Measurements from ENCODE around the gene C6orf163. TPM values are rescaled to one million over a fixed set of nuclear protein-coding genes. Genes with fewer than 3 reads are reported as not detected.

The C6orf163 gene
- total and polyA plus RNA-seq, 2 of the 13 experiments (the other 11 are each of a cell fraction or from before 2014, with no cell fraction given) = 0.62 to 1.8 TPM

DNA sequence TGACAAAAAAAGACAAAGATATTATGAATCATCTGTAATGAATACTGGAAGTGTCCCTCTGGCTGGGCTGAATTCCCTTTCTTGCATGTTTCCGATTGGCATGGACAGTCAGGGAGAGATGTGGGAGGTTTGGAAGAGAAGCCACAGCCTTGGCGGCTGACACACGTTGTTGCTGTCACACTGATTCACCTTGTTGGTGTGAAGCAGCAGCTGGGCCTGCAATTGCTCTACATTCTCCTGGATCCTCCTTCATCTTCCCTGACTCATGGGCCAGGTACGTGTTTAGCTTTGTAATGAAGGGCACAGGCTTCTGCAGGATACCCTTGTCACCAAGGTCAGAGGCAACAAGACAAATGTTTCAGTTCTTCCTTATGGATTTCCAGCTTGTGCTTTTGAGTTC lies 35.6 kb upstream of the C6orf163 start:
- H3K27ac ChIP-seq (ENCODE audit: extremely low read length, insufficient read depth, low read length) = no peak overlapping the region
- FAIRE-seq (no peak), DNase-seq (ENCODE audit: low spot score) (no peak), ATAC-seq (no peak)
- H3K27me3 ChIP-seq (ENCODE audit: control insufficient read depth in 1 of 2, insufficient read depth in 2 of 2, low read length in 2 of 2) = no peaks in the 10 kb centered on the region; a peak in 1 of 5 replicates
- H3K36me3 ChIP-seq (replicated peaks in 1 of 2; ENCODE audit: control insufficient read depth in 1 of 2, insufficient read depth in 2 of 2, low read length in 2 of 2) = no peaks in the 10 kb centered on the region
- in situ Hi-C loops (cut with HindIII; ENCODE audit: extremely low pct_ligation_motif_present, low pct_unique_long_range_greater_than_20kb) = no loop called here
- POLR2A ChIA-PET = no interaction called here
- no peaks in the 10 kb centered on the region for H3K79me2 ChIP-seq (ENCODE audit: insufficient read depth, low read length)
- no peak overlapping the region for H3K4me2 ChIP-seq (ENCODE audit: low read depth, low read length)
- H3K4me1 ChIP-seq (ENCODE audit: insufficient read depth, low read length) = no peaks in the 10 kb centered on the region
- no peak overlapping the region for H2AFZ ChIP-seq (ENCODE audit: low read length)
- no TSS peak for BruUV-seq (replicated peaks)
- no peaks in the 10 kb centered on the region for H4K20me1 ChIP-seq (ENCODE audit: insufficient read depth, low read length)
- no peak overlapping the region for H3K4me3 ChIP-seq (replicated peaks in 1 of 3; ENCODE audit: insufficient read depth in 1 of 3, low read depth in 2 of 3, low read length in 3 of 3)
- CTCF ChIA-PET (ENCODE audit: low intra/inter-chr PET ratio, low total read pairs) = no interaction called here
- 47% methylated on average over 4 of the region's 4 CpGs for whole genome bisulfite sequencing (ENCODE audit: low lambda C conversion rate)
- no peaks in the 10 kb centered on the region for H3K9me3 ChIP-seq (ENCODE audit: low read length)
- intact Hi-C loops (cut with micrococcal nuclease; ENCODE audit: unreplicated experiment) = no loop called here
- no peak overlapping the region for H3K9ac ChIP-seq (ENCODE audit: insufficient read depth, low read depth, low read length)
- TF ChIP-seq PBX3 (CRISPR knock-in tag; IDR thresholded peaks at IDR 0.05; ENCODE audit: borderline replicate concordance) (no peak), JARID2 (CRISPR knock-in tag; IDR thresholded peaks at IDR 0.05; ENCODE audit: insufficient replicate concordance) (no peak)

- no TSS peak for BruUV-seq (replicated peaks)
- Histone ChIP-seq H3K9ac (ENCODE audit: insufficient read depth, low read depth, low read length) (no peak overlapping the region), H3K4me3 (replicated peaks in 1 of 3; ENCODE audit: insufficient read depth in 1 of 3, low read depth in 2 of 3, low read length in 3 of 3) (no peak overlapping the region), H2AFZ (ENCODE audit: low read length) (no peak overlapping the region), H3K79me2 (ENCODE audit: insufficient read depth, low read length) (no peaks in the 10 kb centered on the region), H3K27ac (ENCODE audit: extremely low read length, insufficient read depth, low read length) (no peak overlapping the region), H3K4me2 (ENCODE audit: low read depth, low read length) (no peak overlapping the region), H3K4me1 (ENCODE audit: insufficient read depth, low read length) (no peaks in the 10 kb centered on the region), H3K9me3 (ENCODE audit: low read length) (no peaks in the 10 kb centered on the region), H3K36me3 (replicated peaks in 1 of 2; ENCODE audit: control insufficient read depth in 1 of 2, insufficient read depth in 2 of 2, low read length in 2 of 2) (no peaks in the 10 kb centered on the region), H3K27me3 (ENCODE audit: control insufficient read depth in 1 of 2, insufficient read depth in 2 of 2, low read length in 2 of 2) (no peaks in the 10 kb centered on the region; a peak in 1 of 5 replicates), H4K20me1 (ENCODE audit: insufficient read depth, low read length) (no peaks in the 10 kb centered on the region)
- no peak for ATAC-seq
- in situ Hi-C loops (cut with HindIII; ENCODE audit: extremely low pct_ligation_motif_present, low pct_unique_long_range_greater_than_20kb) (no loop called here), intact Hi-C loops (cut with micrococcal nuclease; ENCODE audit: unreplicated experiment) (no loop called here)
- CTCF ChIA-PET (ENCODE audit: low intra/inter-chr PET ratio, low total read pairs) = no interaction called here
- 3% methylated on average over 1 of the region's 1 CpG for WGBS (ENCODE audit: low lambda C conversion rate)
- no peak for FAIRE-seq
- POLR2A ChIA-PET = no interaction called here
- TF ChIP-seq ZNF224 (CRISPR knock-in tag; IDR thresholded peaks at IDR 0.05) = no peak
- TF ChIP-seq, protein P1, sequence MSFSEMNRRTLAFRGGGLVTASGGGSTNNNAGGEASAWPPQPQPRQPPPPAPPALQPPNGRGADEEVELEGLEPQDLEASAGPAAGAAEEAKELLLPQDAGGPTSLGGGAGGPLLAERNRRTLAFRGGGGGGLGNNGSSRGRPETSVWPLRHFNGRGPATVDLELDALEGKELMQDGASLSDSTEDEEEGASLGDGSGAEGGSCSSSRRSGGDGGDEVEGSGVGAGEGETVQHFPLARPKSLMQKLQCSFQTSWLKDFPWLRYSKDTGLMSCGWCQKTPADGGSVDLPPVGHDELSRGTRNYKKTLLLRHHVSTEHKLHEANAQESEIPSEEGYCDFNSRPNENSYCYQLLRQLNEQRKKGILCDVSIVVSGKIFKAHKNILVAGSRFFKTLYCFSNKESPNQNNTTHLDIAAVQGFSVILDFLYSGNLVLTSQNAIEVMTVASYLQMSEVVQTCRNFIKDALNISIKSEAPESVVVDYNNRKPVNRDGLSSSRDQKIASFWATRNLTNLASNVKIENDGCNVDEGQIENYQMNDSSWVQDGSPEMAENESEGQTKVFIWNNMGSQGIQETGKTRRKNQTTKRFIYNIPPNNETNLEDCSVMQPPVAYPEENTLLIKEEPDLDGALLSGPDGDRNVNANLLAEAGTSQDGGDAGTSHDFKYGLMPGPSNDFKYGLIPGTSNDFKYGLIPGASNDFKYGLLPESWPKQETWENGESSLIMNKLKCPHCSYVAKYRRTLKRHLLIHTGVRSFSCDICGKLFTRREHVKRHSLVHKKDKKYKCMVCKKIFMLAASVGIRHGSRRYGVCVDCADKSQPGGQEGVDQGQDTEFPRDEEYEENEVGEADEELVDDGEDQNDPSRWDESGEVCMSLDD (CRISPR knock-in tag; IDR thresholded peaks at IDR 0.05; ENCODE audit: borderline replicate concordance) = no peak
- TF ChIP-seq HNRNPL (IDR thresholded peaks at IDR 0.05; ENCODE audit: low read depth, low read length) = no peak
- TF ChIP-seq ZNF550 (CRISPR knock-in tag; IDR thresholded peaks at IDR 0.05; ENCODE audit: borderline replicate concordance) = no peak
- no peak for TF ChIP-seq KLF13 (CRISPR knock-in tag; IDR thresholded peaks at IDR 0.05)
- TF ChIP-seq SOX13 (IDR thresholded peaks at IDR 0.05) = no peak
- no peak for TF ChIP-seq SOX13 (CRISPR knock-in tag; conservative IDR thresholded peaks at IDR 0.05 in 1 of 2, IDR thresholded peaks at IDR 0.05 in 1 of 2)
- no peak for TF ChIP-seq GABPB1 (CRISPR knock-in tag; IDR thresholded peaks at IDR 0.05)
- no peak for TF ChIP-seq ZNF652 (CRISPR knock-in tag; IDR thresholded peaks at IDR 0.05; ENCODE audit: borderline replicate concordance, low read depth)
- TF ChIP-seq TRIM24 (CRISPR knock-in tag; IDR thresholded peaks at IDR 0.05) = no peak
- TF ChIP-seq ZNF7 (CRISPR knock-in tag; IDR thresholded peaks at IDR 0.05) = no peak
- no peak for TF ChIP-seq HIVEP1 (CRISPR knock-in tag; IDR thresholded peaks at IDR 0.05)
- TF ChIP-seq, protein P2, sequence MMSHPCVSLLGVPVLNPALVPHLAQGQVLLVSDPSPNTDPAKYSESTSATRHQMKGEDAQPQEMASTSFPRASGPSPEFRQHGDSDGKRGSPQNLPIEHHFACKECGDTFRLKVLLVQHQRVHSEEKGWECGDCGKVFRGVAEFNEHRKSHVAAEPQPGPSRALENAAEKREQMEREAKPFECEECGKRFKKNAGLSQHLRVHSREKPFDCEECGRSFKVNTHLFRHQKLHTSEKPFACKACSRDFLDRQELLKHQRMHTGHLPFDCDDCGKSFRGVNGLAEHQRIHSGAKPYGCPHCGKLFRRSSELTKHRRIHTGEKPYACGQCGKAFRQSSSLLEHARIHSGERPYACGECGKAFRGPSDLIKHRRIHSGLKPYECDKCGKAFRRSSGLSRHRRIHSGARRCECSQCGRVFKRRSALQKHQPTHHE (CRISPR knock-in tag; IDR thresholded peaks at IDR 0.05; ENCODE audit: borderline replicate concordance) = no peak
- no peak for DNase-seq (ENCODE audit: low spot score)
Measured at GRCh38 chr6:87312860-87313259, 31.8 kb upstream of the C6orf163 start.
